Kidney epithelial cell (primary cell): Measurements from ENCODE around the gene GNG12. TPM values are rescaled to one million over a fixed set of nuclear protein-coding genes. Genes with fewer than 3 reads are reported as not detected.

Source experiments
- DNase-seq: peaks from one replicate; pipeline ENCODE4 v3.0.0-alpha.2; 2010; ENCODE audit warnings: low read depth
- H3K27me3 ChIP-seq: 2 replicates; pipeline ENCODE4 v1.6.0; 2011; ENCODE audit warnings: low read length; ENCODE audit not compliant: control insufficient read depth, insufficient read depth
- H3K36me3 ChIP-seq: 2 replicates; pipeline ENCODE4 v1.5.1; 2011; ENCODE audit warnings: low read length; ENCODE audit not compliant: control insufficient read depth, insufficient read depth
- H3K4me3 ChIP-seq: 2 replicates; pipeline ENCODE4 v1.5.1; 2011; ENCODE audit warnings: low read depth, mild to moderate bottlenecking, control low read depth, low read length
- CTCF ChIP-seq: IDR thresholded peaks from 2 replicates; pipeline ENCODE4 v1.5.1; 2011; ENCODE audit warnings: mild to moderate bottlenecking, moderate library complexity, low read length, control low read depth, inconsistent platforms; ENCODE audit not compliant: insufficient read depth, poor library complexity, severe bottlenecking
- total RNA-seq: library from RNA; depleted of rRNA; stranded (reverse); fragments of >200 nt; gene quantifications from 2 replicates; pipeline ENCODE4 v1.2.3, GENCODE V29; 2015

GNG12 gene
- total RNA-seq, 1 donor from 2014 or later: 85.7 TPM

- no peak overlapping the region for H3K4me3 ChIP-seq
- H3K27me3 ChIP-seq: no peaks in the 10 kb centered on the region
- H3K36me3 ChIP-seq: peaks cover 1% of the 10 kb centered on the region
- no peak for TF ChIP-seq CTCF
- DNase-seq: no peak
Observed at GRCh38 chr1:67690018-67690363, 143.3 kb downstream of the GNG12 start.

- DNase-seq: no peak
- TF ChIP-seq CTCF: no peak
- peaks cover 1% of the 10 kb centered on the region for H3K36me3 ChIP-seq
- no peak overlapping the region for H3K4me3 ChIP-seq
- H3K27me3 ChIP-seq: no peaks in the 10 kb centered on the region
Observed at GRCh38 chr1:67689267-67690017, 143.8 kb downstream of the GNG12 start.

- DNase-seq: no peak
- H3K4me3 ChIP-seq: no peak overlapping the region
Observed at GRCh38 chr1:67688526-67689219, 144.6 kb downstream of the GNG12 start.

GRCh38 chr1:67687649-67688048 lies 145.6 kb downstream of the GNG12 start:
- DNase-seq: peak; percentile 70
- Histone ChIP-seq H3K36me3 (peaks cover 1% of the 10 kb centered on the region), H3K4me3 (peak overlapping the region; percentile 86), H3K27me3 (no peaks in the 10 kb centered on the region)
- no peak for TF ChIP-seq CTCF

More at GRCh38 chr1:67688526-67689219, 144.6 kb downstream of the GNG12 start:
- peaks cover 1% of the 10 kb centered on the region for H3K36me3 ChIP-seq
- H3K27me3 ChIP-seq: no peaks in the 10 kb centered on the region
- TF ChIP-seq CTCF: no peak

- Histone ChIP-seq H3K4me3 (peak overlapping the region; percentile 86), H3K36me3 (peaks cover 1% of the 10 kb centered on the region), H3K27me3 (no peaks in the 10 kb centered on the region)
- no peak for DNase-seq
- TF ChIP-seq CTCF: no peak
Observed at GRCh38 chr1:67687198-67687545, 146.1 kb downstream of the GNG12 start.
